ENCODE data around the gene SPR. TPM values are rescaled to one million over a fixed set of nuclear protein-coding genes. Genes with fewer than 3 reads are reported as not detected.

The SPR gene
- total and polyA plus RNA-seq, 2 of the 13 experiments (the other 11 are each of a cell fraction or from before 2014, with no cell fraction given), result 34.0 to 96.0 TPM

DNA sequence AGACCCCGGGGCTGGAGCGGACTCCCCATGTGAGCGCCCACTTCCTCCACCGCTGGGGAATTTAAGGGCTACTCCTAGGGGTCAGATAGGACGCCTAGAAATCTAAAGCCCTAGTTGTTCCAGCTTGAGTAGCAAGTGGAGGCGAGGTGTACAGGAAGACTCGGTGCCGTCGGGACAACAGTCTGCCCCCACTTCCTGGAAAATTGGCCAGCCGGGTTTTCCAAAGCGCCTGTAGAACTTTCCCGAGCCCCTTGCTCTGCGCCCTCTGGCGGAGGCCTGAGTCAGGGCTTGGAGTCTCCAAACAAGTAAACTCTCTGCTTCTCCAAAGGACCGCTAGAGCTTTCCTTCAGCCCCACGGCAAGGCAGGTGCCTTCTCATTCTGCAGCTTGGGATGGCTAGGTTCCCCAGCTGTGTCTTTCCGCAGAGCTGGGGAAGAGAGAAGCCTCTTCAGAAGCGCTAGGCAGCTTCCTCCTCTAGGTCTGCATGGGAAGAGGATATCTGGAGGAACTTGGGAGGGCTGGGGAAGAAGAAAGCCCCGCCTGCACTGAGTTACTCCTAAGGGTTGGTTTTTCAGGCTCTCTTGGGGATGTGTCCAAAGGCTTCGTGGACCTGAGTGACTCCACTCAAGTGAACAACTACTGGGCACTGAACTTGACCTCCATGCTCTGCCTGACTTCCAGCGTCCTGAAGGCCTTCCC lies 681 bp downstream of the SPR start (continued):
- TF ChIP-seq, protein P1, sequence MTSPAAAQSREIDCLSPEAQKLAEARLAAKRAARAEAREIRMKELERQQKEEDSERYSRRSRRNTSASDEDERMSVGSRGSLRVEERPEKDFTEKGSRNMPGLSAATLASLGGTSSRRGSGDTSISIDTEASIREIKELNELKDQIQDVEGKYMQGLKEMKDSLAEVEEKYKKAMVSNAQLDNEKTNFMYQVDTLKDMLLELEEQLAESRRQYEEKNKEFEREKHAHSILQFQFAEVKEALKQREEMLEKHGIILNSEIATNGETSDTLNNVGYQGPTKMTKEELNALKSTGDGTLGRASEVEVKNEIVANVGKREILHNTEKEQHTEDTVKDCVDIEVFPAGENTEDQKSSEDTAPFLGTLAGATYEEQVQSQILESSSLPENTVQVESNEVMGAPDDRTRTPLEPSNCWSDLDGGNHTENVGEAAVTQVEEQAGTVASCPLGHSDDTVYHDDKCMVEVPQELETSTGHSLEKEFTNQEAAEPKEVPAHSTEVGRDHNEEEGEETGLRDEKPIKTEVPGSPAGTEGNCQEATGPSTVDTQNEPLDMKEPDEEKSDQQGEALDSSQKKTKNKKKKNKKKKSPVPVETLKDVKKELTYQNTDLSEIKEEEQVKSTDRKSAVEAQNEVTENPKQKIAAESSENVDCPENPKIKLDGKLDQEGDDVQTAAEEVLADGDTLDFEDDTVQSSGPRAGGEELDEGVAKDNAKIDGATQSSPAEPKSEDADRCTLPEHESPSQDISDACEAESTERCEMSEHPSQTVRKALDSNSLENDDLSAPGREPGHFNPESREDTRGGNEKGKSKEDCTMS (CRISPR knock-in tag; conservative IDR thresholded peaks at IDR 0.05), result no peak
- TF ChIP-seq ZNF550 (CRISPR knock-in tag; IDR thresholded peaks at IDR 0.05; ENCODE audit: borderline replicate concordance) (no peak), ZNF343 (CRISPR knock-in tag; IDR thresholded peaks at IDR 0.05) (no peak; the same call in 1 of the 2 replicates), SMARCC2 (IDR thresholded peaks at IDR 0.05) (no peak), ESRRA (CRISPR knock-in tag; IDR thresholded peaks at IDR 0.05; ENCODE audit: low read depth) (peak; percentile 19; the same call in 1 of the 2 replicates), ZBTB7B (CRISPR knock-in tag; IDR thresholded peaks at IDR 0.05) (peak; percentile 47), ZSCAN29 (CRISPR knock-in tag; conservative IDR thresholded peaks at IDR 0.05) (no peak), MED13 (CRISPR knock-in tag; IDR thresholded peaks at IDR 0.05) (no peak), ZNF619 (CRISPR knock-in tag; IDR thresholded peaks at IDR 0.05) (no peak), SALL2 (CRISPR knock-in tag; IDR thresholded peaks at IDR 0.05) (no peak; the same call in 1 of the 2 replicates), ZNF558 (CRISPR knock-in tag; IDR thresholded peaks at IDR 0.05; ENCODE audit: borderline replicate concordance) (no peak), ELF3 (CRISPR knock-in tag; IDR thresholded peaks at IDR 0.05) (peak; percentile 84), ZKSCAN5 (CRISPR knock-in tag; IDR thresholded peaks at IDR 0.05) (no peak), ASH2L (IDR thresholded peaks at IDR 0.05; ENCODE audit: insufficient read length, low read depth, low read length) (peak; percentile 77), LCORL (IDR thresholded peaks at IDR 0.05) (no peak), LCORL (CRISPR knock-in tag; IDR thresholded peaks at IDR 0.05) (peak; percentile 58; the same call in 1 of the 2 replicates)
- TF ChIP-seq, protein P2, sequence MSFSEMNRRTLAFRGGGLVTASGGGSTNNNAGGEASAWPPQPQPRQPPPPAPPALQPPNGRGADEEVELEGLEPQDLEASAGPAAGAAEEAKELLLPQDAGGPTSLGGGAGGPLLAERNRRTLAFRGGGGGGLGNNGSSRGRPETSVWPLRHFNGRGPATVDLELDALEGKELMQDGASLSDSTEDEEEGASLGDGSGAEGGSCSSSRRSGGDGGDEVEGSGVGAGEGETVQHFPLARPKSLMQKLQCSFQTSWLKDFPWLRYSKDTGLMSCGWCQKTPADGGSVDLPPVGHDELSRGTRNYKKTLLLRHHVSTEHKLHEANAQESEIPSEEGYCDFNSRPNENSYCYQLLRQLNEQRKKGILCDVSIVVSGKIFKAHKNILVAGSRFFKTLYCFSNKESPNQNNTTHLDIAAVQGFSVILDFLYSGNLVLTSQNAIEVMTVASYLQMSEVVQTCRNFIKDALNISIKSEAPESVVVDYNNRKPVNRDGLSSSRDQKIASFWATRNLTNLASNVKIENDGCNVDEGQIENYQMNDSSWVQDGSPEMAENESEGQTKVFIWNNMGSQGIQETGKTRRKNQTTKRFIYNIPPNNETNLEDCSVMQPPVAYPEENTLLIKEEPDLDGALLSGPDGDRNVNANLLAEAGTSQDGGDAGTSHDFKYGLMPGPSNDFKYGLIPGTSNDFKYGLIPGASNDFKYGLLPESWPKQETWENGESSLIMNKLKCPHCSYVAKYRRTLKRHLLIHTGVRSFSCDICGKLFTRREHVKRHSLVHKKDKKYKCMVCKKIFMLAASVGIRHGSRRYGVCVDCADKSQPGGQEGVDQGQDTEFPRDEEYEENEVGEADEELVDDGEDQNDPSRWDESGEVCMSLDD (CRISPR knock-in tag; IDR thresholded peaks at IDR 0.05; ENCODE audit: borderline replicate concordance), result no peak
- TF ChIP-seq, protein P3, sequence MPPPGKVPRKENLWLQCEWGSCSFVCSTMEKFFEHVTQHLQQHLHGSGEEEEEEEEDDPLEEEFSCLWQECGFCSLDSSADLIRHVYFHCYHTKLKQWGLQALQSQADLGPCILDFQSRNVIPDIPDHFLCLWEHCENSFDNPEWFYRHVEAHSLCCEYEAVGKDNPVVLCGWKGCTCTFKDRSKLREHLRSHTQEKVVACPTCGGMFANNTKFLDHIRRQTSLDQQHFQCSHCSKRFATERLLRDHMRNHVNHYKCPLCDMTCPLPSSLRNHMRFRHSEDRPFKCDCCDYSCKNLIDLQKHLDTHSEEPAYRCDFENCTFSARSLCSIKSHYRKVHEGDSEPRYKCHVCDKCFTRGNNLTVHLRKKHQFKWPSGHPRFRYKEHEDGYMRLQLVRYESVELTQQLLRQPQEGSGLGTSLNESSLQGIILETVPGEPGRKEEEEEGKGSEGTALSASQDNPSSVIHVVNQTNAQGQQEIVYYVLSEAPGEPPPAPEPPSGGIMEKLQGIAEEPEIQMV (CRISPR knock-in tag; IDR thresholded peaks at IDR 0.05; ENCODE audit: low read depth), result no peak
- TF ChIP-seq, protein P4, sequence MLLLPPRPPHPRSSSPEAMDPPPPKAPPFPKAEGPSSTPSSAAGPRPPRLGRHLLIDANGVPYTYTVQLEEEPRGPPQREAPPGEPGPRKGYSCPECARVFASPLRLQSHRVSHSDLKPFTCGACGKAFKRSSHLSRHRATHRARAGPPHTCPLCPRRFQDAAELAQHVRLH (CRISPR knock-in tag; IDR thresholded peaks at IDR 0.05; ENCODE audit: borderline replicate concordance, low read depth), result no peak
- TF ChIP-seq, protein P5, sequence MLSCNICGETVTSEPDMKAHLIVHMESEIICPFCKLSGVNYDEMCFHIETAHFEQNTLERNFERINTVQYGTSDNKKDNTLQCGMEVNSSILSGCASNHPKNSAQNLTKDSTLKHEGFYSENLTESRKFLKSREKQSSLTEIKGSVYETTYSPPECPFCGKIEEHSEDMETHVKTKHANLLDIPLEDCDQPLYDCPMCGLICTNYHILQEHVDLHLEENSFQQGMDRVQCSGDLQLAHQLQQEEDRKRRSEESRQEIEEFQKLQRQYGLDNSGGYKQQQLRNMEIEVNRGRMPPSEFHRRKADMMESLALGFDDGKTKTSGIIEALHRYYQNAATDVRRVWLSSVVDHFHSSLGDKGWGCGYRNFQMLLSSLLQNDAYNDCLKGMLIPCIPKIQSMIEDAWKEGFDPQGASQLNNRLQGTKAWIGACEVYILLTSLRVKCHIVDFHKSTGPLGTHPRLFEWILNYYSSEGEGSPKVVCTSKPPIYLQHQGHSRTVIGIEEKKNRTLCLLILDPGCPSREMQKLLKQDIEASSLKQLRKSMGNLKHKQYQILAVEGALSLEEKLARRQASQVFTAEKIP (CRISPR knock-in tag; IDR thresholded peaks at IDR 0.05; ENCODE audit: borderline replicate concordance), result no peak
